Stimulated activated naive CD8-positive, alpha-beta T cell treated with anti-CD3 and anti-CD28 coated beads, Interleukin-15, Interleukin-2, amounts not matched to agents 100 ng/mL and 50 ng/mL, for 24 hours (primary cell): ENCODE results near the gene PLCG2.

ENCODE experiments used
- H3K27ac Mint-ChIP-seq: one replicate; pipeline ENCODE4 v1.8.0; 2021; ENCODE audit warnings: mild to moderate bottlenecking, mixed read lengths
- H3K27me3 Mint-ChIP-seq: one replicate; pipeline ENCODE4 v1.8.0; 2021; ENCODE audit warnings: mixed read lengths
- H3K36me3 Mint-ChIP-seq: one replicate; pipeline ENCODE4 v1.8.0; 2021; ENCODE audit warnings: low read depth, mixed read lengths
- H3K4me1 Mint-ChIP-seq: one replicate; pipeline ENCODE4 v1.8.0; 2021; ENCODE audit warnings: low read depth, mixed read lengths
- H3K4me3 Mint-ChIP-seq: one replicate; pipeline ENCODE4 v1.8.0; 2021; ENCODE audit warnings: mild to moderate bottlenecking, mixed read lengths
- H3K9me3 Mint-ChIP-seq: one replicate; pipeline ENCODE4 v1.8.0; 2021; ENCODE audit warnings: mixed read lengths

The PLCG2 gene

DNA sequence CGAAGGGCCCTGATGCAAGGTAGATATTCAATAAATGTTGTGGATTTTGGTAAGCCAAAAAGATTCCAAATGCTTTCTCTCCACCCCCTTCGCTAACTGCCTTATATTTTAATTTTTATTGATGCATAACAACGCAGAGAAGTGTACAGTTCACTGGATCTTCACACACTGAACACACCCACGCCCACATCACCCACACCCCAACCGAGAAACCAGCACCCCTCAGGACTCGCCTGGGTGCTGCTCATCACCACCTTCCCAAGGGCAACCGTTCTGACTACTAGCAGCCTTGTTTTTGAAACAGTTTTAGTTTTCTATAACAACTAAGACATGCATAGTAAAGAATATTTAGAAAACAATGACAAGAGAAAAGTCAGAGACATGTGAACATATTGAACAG is 9.1 kb upstream of the PLCG2 start:
- Mint-ChIP-seq H3K4me3 (no peak overlapping the region), H3K27me3 (no peaks in the 10 kb centered on the region), H3K27ac (no peak overlapping the region), H3K9me3 (no peaks in the 10 kb centered on the region), H3K36me3 (no peaks in the 10 kb centered on the region), H3K4me1 (peaks cover 10% of the 10 kb centered on the region)

GRCh38 chr16:81774348-81774747 is 4.7 kb upstream of the PLCG2 start:
- Mint-ChIP-seq H3K36me3 (no peaks in the 10 kb centered on the region), H3K9me3 (no peaks in the 10 kb centered on the region), H3K4me1 (peaks cover 16% of the 10 kb centered on the region), H3K27me3 (peaks cover 8% of the 10 kb centered on the region), H3K27ac (no peak overlapping the region), H3K4me3 (no peak overlapping the region)

DNA sequence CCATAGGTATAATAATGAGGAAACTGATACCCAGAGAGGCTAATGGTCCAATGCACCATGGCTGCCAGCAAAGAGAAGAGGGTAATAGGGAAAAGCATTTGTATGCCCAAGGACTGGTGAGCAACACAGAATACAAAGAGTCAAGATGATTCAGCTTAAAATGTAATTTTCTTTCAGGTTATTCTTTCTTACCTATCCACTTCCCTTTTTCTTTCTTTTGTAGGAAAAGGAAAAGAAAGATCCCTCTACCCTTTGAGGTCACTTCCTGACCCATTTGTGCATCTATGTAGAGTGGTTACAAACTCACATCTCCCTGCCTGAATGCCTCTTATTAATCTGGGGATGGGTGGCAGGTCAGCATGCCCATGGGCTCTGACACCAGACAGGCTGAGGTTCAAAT is 3.5 kb upstream of the PLCG2 start:
- no peak overlapping the region for H3K27ac Mint-ChIP-seq
- no peak overlapping the region for H3K4me3 Mint-ChIP-seq
- peaks cover 26% of the 10 kb centered on the region for H3K4me1 Mint-ChIP-seq
- peaks cover 18% of the 10 kb centered on the region for H3K27me3 Mint-ChIP-seq
- no peaks in the 10 kb centered on the region for H3K9me3 Mint-ChIP-seq
- H3K36me3 Mint-ChIP-seq = no peaks in the 10 kb centered on the region

DNA sequence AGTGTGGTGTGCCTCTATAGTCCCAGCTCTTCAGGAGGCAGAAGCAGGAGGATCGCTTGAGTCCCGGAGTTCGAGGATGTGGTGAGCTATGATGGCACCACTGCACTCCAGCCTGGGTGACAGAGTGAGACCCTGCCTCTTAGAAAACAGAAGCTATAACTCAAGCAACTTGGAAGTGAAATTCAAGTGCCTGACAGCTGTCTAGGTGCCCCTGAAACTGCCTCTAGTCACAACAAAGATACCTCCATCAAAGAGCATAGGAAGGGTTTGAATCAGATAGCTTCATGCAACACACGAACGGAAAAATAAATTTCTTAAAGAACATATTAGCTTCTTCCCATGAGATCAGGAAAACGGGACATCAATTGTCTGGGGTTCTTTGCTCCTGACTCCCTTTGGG is 860 bp upstream of the PLCG2 start:
- Mint-ChIP-seq H3K4me3 (peak overlapping the region; percentile 79), H3K27ac (no peak overlapping the region), H3K27me3 (peaks cover 33% of the 10 kb centered on the region), H3K36me3 (no peaks in the 10 kb centered on the region), H3K9me3 (no peaks in the 10 kb centered on the region), H3K4me1 (peaks cover 37% of the 10 kb centered on the region)

- H3K36me3 Mint-ChIP-seq = no peaks in the 10 kb centered on the region
- peak overlapping the region; percentile 85 for H3K4me3 Mint-ChIP-seq
- H3K27ac Mint-ChIP-seq = no peak overlapping the region
- H3K9me3 Mint-ChIP-seq = no peaks in the 10 kb centered on the region
- H3K4me1 Mint-ChIP-seq = peaks cover 35% of the 10 kb centered on the region
- peaks cover 33% of the 10 kb centered on the region for H3K27me3 Mint-ChIP-seq
Measured at GRCh38 chr16:81779536-81780320, 637 bp downstream of the PLCG2 start.

DNA sequence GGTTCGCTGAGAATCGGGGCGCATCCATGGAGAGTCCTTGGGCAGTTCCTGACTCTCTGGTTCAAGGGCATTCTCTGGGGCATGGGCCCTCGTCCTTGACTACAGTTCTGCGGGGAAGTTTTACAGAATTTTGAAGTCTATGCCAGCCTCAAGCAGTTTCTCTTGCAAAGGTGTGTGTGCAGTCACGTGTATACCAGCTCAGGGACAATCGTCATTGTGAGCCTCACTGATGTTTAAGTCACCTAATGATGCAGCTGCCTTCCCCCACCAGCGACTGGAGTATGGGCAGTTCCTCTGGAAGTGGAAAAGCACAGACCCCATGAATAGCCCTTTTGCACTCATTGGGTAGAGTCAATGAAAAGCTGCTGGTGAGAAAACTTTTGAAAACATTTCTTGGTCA is 1.3 kb downstream of the PLCG2 start:
- peaks cover 37% of the 10 kb centered on the region for H3K4me1 Mint-ChIP-seq
- peak overlapping the region; percentile 85 for H3K4me3 Mint-ChIP-seq
- H3K27ac Mint-ChIP-seq = no peak overlapping the region
- H3K9me3 Mint-ChIP-seq = no peaks in the 10 kb centered on the region
- peaks cover 33% of the 10 kb centered on the region for H3K27me3 Mint-ChIP-seq
- no peaks in the 10 kb centered on the region for H3K36me3 Mint-ChIP-seq

DNA sequence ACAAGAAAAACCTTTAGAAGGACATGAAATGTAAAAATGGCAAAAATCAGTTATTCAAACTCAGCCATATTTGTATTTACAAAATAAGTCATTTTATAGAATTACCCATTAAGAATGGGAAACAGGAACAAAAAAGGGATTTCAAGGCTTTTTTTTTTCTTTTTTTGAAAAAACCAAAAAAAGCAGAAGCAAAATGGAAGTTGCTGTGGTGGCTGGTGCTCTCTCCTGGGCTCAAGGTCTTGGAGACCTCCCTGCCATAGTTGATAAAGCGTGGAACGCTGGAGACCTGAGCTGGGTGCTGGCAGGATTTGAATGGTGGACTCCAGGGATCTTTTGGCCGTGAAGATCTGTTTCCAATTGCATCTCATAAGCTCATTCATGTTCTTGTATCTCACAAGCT is 3.1 kb downstream of the PLCG2 start:
- H3K27ac Mint-ChIP-seq = no peak overlapping the region
- peaks cover 40% of the 10 kb centered on the region for H3K4me1 Mint-ChIP-seq
- peaks cover 33% of the 10 kb centered on the region for H3K27me3 Mint-ChIP-seq
- H3K36me3 Mint-ChIP-seq = no peaks in the 10 kb centered on the region
- H3K4me3 Mint-ChIP-seq = no peak overlapping the region
- no peaks in the 10 kb centered on the region for H3K9me3 Mint-ChIP-seq

- no peak overlapping the region for H3K27ac Mint-ChIP-seq
- H3K27me3 Mint-ChIP-seq = peaks cover 24% of the 10 kb centered on the region
- peaks cover 34% of the 10 kb centered on the region for H3K4me1 Mint-ChIP-seq
- no peaks in the 10 kb centered on the region for H3K36me3 Mint-ChIP-seq
- H3K4me3 Mint-ChIP-seq = no peak overlapping the region
- H3K9me3 Mint-ChIP-seq = no peaks in the 10 kb centered on the region
Measured at GRCh38 chr16:81784072-81784795, 5.1 kb downstream of the PLCG2 start.

GRCh38 chr16:81785138-81785924 is 6.2 kb downstream of the PLCG2 start:
- Mint-ChIP-seq H3K36me3 (no peaks in the 10 kb centered on the region), H3K4me3 (no peak overlapping the region), H3K9me3 (no peaks in the 10 kb centered on the region), H3K4me1 (peaks cover 26% of the 10 kb centered on the region), H3K27me3 (peaks cover 16% of the 10 kb centered on the region), H3K27ac (no peak overlapping the region)

DNA sequence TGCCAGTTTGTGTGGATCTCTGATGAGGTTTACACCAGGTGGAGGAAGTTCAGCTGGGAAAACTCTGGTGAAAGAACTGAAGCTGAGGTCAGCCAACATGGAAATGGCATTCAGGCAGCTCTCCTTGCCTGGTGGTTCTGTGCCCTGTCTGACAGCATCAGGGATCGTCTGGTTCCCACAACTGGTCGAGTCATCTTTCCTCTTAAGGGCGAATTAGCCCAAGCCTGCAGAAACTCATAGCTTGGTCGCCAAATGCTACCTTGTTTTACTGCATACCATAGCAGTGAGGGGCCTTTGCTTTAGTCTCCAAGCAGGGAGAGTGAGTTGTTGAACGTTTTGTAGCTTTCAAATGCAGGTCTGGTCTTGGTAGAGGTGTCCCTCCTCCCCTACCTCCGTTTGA is 7.2 kb downstream of the PLCG2 start:
- no peak overlapping the region for H3K27ac Mint-ChIP-seq
- peaks cover 22% of the 10 kb centered on the region for H3K4me1 Mint-ChIP-seq
- no peaks in the 10 kb centered on the region for H3K9me3 Mint-ChIP-seq
- no peaks in the 10 kb centered on the region for H3K36me3 Mint-ChIP-seq
- H3K27me3 Mint-ChIP-seq = peaks cover 7% of the 10 kb centered on the region
- no peak overlapping the region for H3K4me3 Mint-ChIP-seq

DNA sequence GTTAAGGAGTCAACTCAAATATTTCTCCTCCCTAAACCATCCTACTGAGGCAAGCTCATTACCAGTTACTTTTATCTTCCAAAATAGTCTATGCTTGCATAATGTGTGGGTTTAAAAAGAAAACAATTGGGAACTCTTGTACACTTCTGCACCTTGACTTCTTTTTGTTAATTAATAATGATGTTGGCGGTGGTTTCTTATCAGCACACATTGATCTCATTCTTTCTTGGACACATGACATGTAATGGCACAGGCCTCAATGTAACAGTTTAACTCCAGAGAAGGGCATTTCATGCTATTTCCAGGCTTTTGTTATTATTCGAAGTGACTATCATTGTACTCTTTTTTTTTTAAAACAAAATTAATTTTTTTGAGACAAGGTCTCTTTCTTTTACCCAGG is 7.8 kb downstream of the PLCG2 start:
- no peak overlapping the region for H3K4me3 Mint-ChIP-seq
- no peak overlapping the region for H3K27ac Mint-ChIP-seq
- H3K27me3 Mint-ChIP-seq = peaks cover 3% of the 10 kb centered on the region
- no peaks in the 10 kb centered on the region for H3K9me3 Mint-ChIP-seq
- no peaks in the 10 kb centered on the region for H3K36me3 Mint-ChIP-seq
- peaks cover 20% of the 10 kb centered on the region for H3K4me1 Mint-ChIP-seq

- Mint-ChIP-seq H3K4me1 (peaks cover 16% of the 10 kb centered on the region), H3K27ac (peak overlapping the region; percentile 8), H3K27me3 (no peaks in the 10 kb centered on the region), H3K36me3 (no peaks in the 10 kb centered on the region), H3K4me3 (no peak overlapping the region), H3K9me3 (no peaks in the 10 kb centered on the region)
Measured at GRCh38 chr16:81787659-81788058, 8.6 kb downstream of the PLCG2 start.

- Mint-ChIP-seq H3K27ac (no peak overlapping the region), H3K4me1 (peaks cover 8% of the 10 kb centered on the region), H3K36me3 (no peaks in the 10 kb centered on the region), H3K27me3 (no peaks in the 10 kb centered on the region), H3K4me3 (no peak overlapping the region), H3K9me3 (no peaks in the 10 kb centered on the region)
Measured at GRCh38 chr16:81790277-81790676, 11.2 kb downstream of the PLCG2 start.

DNA sequence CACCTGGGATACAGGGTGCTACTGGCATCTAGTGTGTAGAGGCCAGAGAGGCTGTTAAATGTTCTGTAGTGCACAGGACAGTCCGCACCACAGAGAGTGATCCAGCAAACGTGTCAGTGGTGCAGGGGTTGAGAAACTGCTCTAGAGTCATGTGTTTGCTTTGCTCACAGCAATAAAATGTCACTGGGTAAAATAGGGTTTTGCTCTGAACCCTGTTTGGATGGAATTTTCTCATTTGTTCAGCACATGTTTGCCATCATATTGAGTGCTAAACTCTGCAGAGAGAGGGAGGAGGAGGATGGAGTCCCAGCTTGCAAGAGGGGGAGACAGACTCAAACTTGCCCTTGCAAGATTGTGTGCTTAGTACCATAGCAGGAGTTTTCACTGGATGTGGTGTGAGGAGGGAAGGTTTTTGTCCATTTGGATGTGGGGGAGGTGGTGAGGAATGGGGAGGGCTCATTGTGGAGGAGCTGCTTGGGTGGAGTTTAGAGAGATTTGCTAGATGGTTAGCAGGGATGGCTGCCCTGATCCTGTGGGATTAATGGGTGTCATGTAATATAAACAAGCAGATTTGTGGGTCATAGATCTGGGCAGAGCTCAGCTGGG is 11.8 kb downstream of the PLCG2 start:
- peaks cover 10% of the 10 kb centered on the region for H3K4me1 Mint-ChIP-seq
- H3K4me3 Mint-ChIP-seq = no peak overlapping the region
- no peaks in the 10 kb centered on the region for H3K9me3 Mint-ChIP-seq
- H3K27me3 Mint-ChIP-seq = no peaks in the 10 kb centered on the region
- H3K36me3 Mint-ChIP-seq = no peaks in the 10 kb centered on the region
- H3K27ac Mint-ChIP-seq = no peak overlapping the region

DNA sequence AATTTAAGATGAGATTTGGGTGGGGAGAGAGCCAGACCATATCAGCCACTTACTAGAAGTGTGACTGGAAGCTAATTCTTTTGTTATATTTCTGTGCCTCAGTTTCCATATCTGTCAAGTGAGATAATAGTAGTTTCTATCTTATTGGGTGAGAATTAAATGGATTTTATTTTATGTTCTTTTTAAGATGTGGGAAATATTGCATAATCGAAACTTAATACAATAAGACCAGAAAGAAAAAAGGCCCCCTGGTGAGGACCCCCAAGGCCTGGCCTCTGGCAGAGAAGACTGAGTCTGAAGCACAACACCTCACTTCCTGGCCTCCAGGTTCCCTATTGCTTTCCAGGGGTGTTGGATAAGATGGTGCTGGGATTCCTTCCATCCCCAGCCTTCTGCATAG is 13.7 kb downstream of the PLCG2 start:
- H3K9me3 Mint-ChIP-seq = no peaks in the 10 kb centered on the region
- H3K4me3 Mint-ChIP-seq = no peak overlapping the region
- H3K4me1 Mint-ChIP-seq = peaks cover 25% of the 10 kb centered on the region
- H3K27ac Mint-ChIP-seq = no peak overlapping the region
- peaks cover 5% of the 10 kb centered on the region for H3K36me3 Mint-ChIP-seq
- no peaks in the 10 kb centered on the region for H3K27me3 Mint-ChIP-seq
